CD4-positive, alpha-beta memory T cell (primary cell): ENCODE results near the gene C3orf80. TPM values are rescaled to one million over a fixed set of nuclear protein-coding genes. Genes with fewer than 3 reads are reported as not detected.
"Not testable (repeated sequence)": the region's sequence is repeated elsewhere in the genome, so short reads cannot be mapped to it uniquely, and the experiment has no call there.

Experiments used
- CTCF ChIA-PET: fragments of 350-600 bp; sonication (Branson Sonifier 250); formaldehyde crosslinking; loops from one replicate; lab custom pipeline; 2021; ENCODE audit warnings: inconsistent platforms; ENCODE audit not compliant: partially characterized antibody; lab: Charles Lee
- POLR2A ChIA-PET: fragments of 350-600 bp; sonication (Branson Sonifier 250); formaldehyde crosslinking; loops from one replicate; lab custom pipeline; 2021; ENCODE audit not compliant: partially characterized antibody; lab: Charles Lee
- DNase-seq, 5 donors: peaks; one replicate each; pipeline versions ENCODE4 v3.0.0 to v3.0.0-alpha.2; 2020 to 2022; ENCODE audit warnings: mixed read lengths in 1 of 5
- H3K27ac ChIP-seq: one replicate; pipeline ENCODE4 v1.7.0; 2013; ENCODE audit warnings: low read depth, low read length
- H3K27me3 ChIP-seq: 2 replicates; pipeline ENCODE4 v1.7.0; 2013; ENCODE audit warnings: mild to moderate bottlenecking, low read length, moderate library complexity; ENCODE audit not compliant: insufficient read depth
- H3K36me3 ChIP-seq: 2 replicates; pipeline ENCODE4 v1.7.0; 2013; ENCODE audit warnings: mild to moderate bottlenecking, low read length, moderate library complexity; ENCODE audit not compliant: insufficient read depth
- H3K4me1 ChIP-seq: 2 replicates; pipeline ENCODE4 v1.7.0; 2013; ENCODE audit warnings: mild to moderate bottlenecking, low read length, moderate library complexity; ENCODE audit not compliant: insufficient read depth
- H3K4me3 ChIP-seq, 2 donors: one replicate each; pipeline ENCODE4 v1.7.0; 2013; ENCODE audit warnings: low read length in 2 of 2, mild to moderate bottlenecking in 1 of 2
- H3K9me3 ChIP-seq, 2 donors: one replicate each; pipeline ENCODE4 v1.7.0; 2013; ENCODE audit warnings: low read length in 2 of 2, control low read depth in 1 of 2; ENCODE audit not compliant: control insufficient read depth in 1 of 2
- H3K27ac Mint-ChIP-seq, 7 donors: one replicate each; pipeline ENCODE4 v1.8.0; 2020 to 2021; ENCODE audit warnings: mixed read lengths in 7 of 7, mild to moderate bottlenecking in 6 of 7, inconsistent platforms in 3 of 7, moderate library complexity in 3 of 7
- H3K27me3 Mint-ChIP-seq, 2 donors: one replicate each; pipeline ENCODE4 v1.8.0; 2020 to 2021; ENCODE audit warnings: mixed read lengths in 2 of 2
- H3K36me3 Mint-ChIP-seq, 2 donors: one replicate each; pipeline ENCODE4 v1.8.0; 2020 to 2021; ENCODE audit warnings: mixed read lengths in 2 of 2, inconsistent platforms in 1 of 2, mild to moderate bottlenecking in 1 of 2
- H3K4me1 Mint-ChIP-seq, 4 donors: one replicate each; pipeline ENCODE4 v1.8.0; 2020 to 2021; ENCODE audit warnings: mixed read lengths in 4 of 4, mild to moderate bottlenecking in 1 of 4
- H3K4me3 Mint-ChIP-seq, 8 donors: one replicate each; pipeline ENCODE4 v1.8.0; 2020 to 2021; ENCODE audit warnings: mixed read lengths in 8 of 8, mild to moderate bottlenecking in 7 of 8, moderate library complexity in 6 of 8, inconsistent platforms in 3 of 8
- H3K9me3 Mint-ChIP-seq, 8 donors: one replicate each; pipeline ENCODE4 v1.8.0; 2020 to 2021; ENCODE audit warnings: mixed read lengths in 8 of 8, mild to moderate bottlenecking in 5 of 8, inconsistent platforms in 3 of 8, moderate library complexity in 1 of 8
- intact Hi-C: fragments of 100-400 bp; cut with micrococcal nuclease; formaldehyde crosslinking; loops from one replicate; pipeline ENCODE4 v1.15.1; 2023
- polyA plus RNA-seq, 2 donors: library from polyadenylated mRNA; unstranded; fragments of 300-500 nt; fragmentation: Illumina TruSeq; gene quantifications; one replicate each; pipeline ENCODE4 v1.2.3, GENCODE V29; 2021
- total RNA-seq, 2 experiments: library from RNA; stranded (reverse); gene quantifications; one replicate each; pipeline ENCODE4 v1.2.3, GENCODE V29; 2021

C3orf80 gene
- total RNA-seq (not detected), polyA plus RNA-seq (not detected)

DNA sequence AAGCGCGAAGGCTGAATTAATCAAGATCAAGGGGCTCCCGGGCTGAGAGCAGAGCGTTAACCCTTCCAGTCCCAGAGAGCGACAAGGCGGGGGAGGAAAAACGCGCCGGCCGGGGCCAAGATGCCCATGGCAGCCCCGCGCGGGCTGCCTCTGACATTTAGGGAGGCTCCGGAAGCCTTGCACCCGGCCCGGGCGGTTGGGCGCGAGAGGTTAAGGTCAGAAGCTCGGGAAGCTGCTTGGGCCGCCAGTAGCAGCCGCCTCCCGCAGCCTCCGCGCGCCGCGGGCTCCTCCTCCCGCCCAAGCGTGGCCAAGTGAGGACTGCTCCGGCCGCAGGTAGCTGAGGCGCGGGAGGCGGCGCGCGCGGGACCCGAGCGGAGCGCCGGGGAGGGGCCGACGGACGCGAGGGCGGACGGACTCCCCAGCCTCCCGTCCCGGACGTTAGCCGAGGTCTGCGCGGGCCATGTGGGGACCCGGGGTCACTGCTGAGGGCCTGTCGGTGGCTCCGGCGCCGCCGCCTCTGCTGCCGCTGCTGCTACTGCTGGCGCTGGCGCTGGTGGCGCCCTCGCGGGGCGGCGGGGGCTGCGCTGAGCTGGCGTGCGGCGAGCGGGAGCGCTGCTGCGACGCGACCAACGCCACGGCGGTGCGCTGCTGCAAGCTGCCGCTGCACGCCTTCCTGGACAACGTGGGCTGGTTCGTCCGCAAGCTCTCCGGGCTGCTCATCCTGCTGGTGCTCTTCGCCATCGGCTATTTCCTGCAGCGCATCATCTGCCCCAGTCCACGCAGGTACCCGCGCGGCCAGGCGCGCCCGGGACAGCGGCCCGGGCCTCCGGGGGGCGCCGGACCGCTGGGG, at the start of gene C3orf80:
C3orf80 (plus strand) TSS at position 247 of the 850 bp plus-strand sequence; CDS start at position 461, 214 bp downstream.
- Histone ChIP-seq H3K4me1 (peaks cover 18% of the 10 kb centered on the region), H3K36me3 (no peaks in the 10 kb centered on the region), H3K27me3 (peaks cover 22% of the 10 kb centered on the region), H3K27ac (no peak within 1 kb of the TSS), H3K4me3 (peak within 1 kb of the TSS in 1 of 2 donors; percentile 50), H3K9me3 (no peaks in the 10 kb centered on the region)
- intact Hi-C loops: loop anchor here (5.0 kb wide), 1 partner anchor 177 kb away; no protein-coding TSS in a partner anchor
- Mint-ChIP-seq H3K4me1 (peaks cover 13 to 22% (median 15%) of the 10 kb centered on the region in 4 donors), H3K9me3 (no peaks in the 10 kb centered on the region), H3K27me3 (peaks cover 32 to 51% of the 10 kb centered on the region in 2 donors), H3K4me3 (peak within 1 kb of the TSS; percentile 68 to 87 (median 82)), H3K36me3 (no peaks in the 10 kb centered on the region), H3K27ac (peak within 1 kb of the TSS in 1 of 7 donors; percentile 27)
- POLR2A ChIA-PET: no interaction called here
- CTCF ChIA-PET: interaction anchor here (0.7 to 1.3 kb wide), 2 partner anchors 9 to 11 kb away, joined by 3 to 4 read pairs; no protein-coding TSS in a partner anchor
- DNase-seq: peak in 4 of 5 donors; percentile 28 to 44 (median 36)

DNA sequence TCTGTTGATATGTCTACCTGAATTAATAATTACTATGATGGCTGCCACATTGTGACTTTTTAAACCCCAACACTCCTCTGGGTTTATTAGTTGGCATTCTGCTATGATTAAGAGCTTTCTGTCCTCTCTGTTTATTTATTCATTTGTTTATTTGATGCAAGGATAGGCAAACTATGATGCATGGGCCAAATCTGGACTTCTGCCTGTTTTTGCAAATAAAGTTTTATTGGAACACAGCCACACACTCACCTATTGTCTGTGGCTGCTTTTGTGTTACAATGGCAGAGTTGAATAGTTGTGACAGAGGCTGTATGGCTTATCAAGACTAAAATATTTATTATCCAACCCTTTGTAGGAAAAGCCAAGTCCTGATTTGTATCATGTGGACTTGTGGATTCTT, 48.3 kb upstream of the C3orf80 start:
- no peak for DNase-seq
- H3K4me1 Mint-ChIP-seq: peaks cover 2 to 5% (median 3%) of the 10 kb centered on the region in 4 donors
- peaks cover 0 to 7% (median 1%) of the 10 kb centered on the region in 8 donors for H3K9me3 Mint-ChIP-seq
- H3K27me3 Mint-ChIP-seq: peaks cover 6% of the 10 kb centered on the region in 2 donors
- Histone ChIP-seq H3K4me1 (no peaks in the 10 kb centered on the region), H3K27me3 (no peaks in the 10 kb centered on the region), H3K27ac (no peak overlapping the region), H3K9me3 (no peaks in the 10 kb centered on the region), H3K36me3 (no peaks in the 10 kb centered on the region), H3K4me3 (no peak overlapping the region)
- ChIA-PET POLR2A (no interaction called here), CTCF (no interaction called here)
- H3K4me3 Mint-ChIP-seq: no peak overlapping the region
- H3K36me3 Mint-ChIP-seq: no peaks in the 10 kb centered on the region
- intact Hi-C loops: no loop called here
- no peak overlapping the region for H3K27ac Mint-ChIP-seq

DNA sequence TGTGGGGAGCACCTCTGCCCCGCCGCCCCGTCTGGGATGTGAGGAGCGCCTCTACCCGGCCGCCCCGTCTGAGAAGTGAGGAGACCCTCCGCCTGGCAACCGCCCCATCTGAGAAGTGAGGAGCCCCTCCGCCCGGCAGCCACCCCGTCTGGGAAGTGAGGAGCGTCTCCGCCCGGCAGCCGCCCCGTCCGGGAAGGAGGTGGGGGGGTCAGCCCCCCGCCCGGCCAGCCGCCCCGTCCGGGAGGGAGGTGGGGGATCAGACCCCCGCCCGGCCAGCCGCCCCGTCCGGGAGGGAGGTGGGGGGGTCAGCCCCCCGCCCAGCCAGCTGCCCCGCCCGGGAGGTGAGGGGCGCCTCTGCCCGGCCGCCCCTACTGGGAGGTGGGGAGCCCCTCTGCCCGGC, 46.6 kb upstream of the C3orf80 start:
- DNase-seq, H3K4me3 ChIP-seq, intact Hi-C loops, H3K4me3 Mint-ChIP-seq, H3K9me3 Mint-ChIP-seq, H3K27ac Mint-ChIP-seq, H3K36me3 ChIP-seq, H3K9me3 ChIP-seq, H3K4me1 ChIP-seq, POLR2A ChIA-PET, H3K36me3 Mint-ChIP-seq, H3K27me3 ChIP-seq, H3K27ac ChIP-seq, H3K4me1 Mint-ChIP-seq, H3K27me3 Mint-ChIP-seq, CTCF ChIA-PET: not testable (repeated sequence)

DNA sequence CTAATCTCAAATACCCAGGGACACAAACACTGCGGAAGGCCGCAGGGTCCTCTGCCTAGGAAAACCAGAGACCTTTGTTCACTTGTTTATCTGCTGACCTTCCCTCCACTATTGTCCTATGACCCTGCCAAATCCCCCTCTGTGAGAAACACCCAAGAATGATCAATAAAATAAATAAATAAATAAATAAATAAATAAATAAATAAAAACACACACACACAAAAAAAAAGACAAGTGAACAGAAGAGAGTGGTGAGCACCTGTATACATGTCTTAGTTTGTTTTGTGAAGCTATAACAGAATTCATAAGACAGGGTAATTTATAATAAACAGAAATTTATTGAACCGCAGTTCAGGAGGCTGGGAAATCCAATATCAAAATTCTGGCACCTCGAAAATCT, 45.8 kb upstream of the C3orf80 start:
- H3K27me3 Mint-ChIP-seq, H3K4me3 ChIP-seq, H3K4me3 Mint-ChIP-seq, H3K36me3 Mint-ChIP-seq, H3K4me1 Mint-ChIP-seq, H3K27me3 ChIP-seq, CTCF ChIA-PET, intact Hi-C loops, H3K36me3 ChIP-seq, H3K9me3 Mint-ChIP-seq, H3K27ac ChIP-seq, H3K27ac Mint-ChIP-seq, H3K9me3 ChIP-seq, POLR2A ChIA-PET, DNase-seq, H3K4me1 ChIP-seq: not testable (repeated sequence)

DNA sequence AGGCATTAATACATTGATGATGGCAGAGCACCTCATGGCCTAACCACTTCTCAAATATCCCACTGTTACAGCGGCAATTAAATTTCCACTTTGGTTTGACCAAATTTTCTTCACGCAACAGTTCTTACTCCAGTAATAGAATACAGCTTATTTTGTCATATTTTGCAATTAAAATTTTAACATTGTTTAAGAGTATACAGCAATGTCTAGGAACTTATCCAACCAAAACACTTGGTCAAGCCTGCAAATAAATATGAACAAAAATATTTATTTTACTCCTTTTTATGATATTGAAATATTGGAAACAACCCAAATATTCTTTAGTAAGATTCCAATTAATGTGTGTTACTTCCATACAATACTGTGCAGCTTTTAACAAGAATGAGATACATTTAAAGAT, 45.3 kb upstream of the C3orf80 start:
- Histone ChIP-seq H3K9me3 (no peaks in the 10 kb centered on the region), H3K4me3 (no peak overlapping the region), H3K27ac (no peak overlapping the region), H3K36me3 (no peaks in the 10 kb centered on the region), H3K4me1 (no peaks in the 10 kb centered on the region), H3K27me3 (no peaks in the 10 kb centered on the region)
- intact Hi-C loops: no loop called here
- Mint-ChIP-seq H3K4me1 (no peaks in the 10 kb centered on the region), H3K9me3 (peaks cover 0 to 7% (median 2%) of the 10 kb centered on the region in 8 donors), H3K27me3 (peaks cover 8 to 9% of the 10 kb centered on the region in 2 donors), H3K27ac (no peak overlapping the region), H3K4me3 (no peak overlapping the region), H3K36me3 (no peaks in the 10 kb centered on the region)
- CTCF ChIA-PET: no interaction called here
- no peak for DNase-seq
- POLR2A ChIA-PET: no interaction called here

DNA sequence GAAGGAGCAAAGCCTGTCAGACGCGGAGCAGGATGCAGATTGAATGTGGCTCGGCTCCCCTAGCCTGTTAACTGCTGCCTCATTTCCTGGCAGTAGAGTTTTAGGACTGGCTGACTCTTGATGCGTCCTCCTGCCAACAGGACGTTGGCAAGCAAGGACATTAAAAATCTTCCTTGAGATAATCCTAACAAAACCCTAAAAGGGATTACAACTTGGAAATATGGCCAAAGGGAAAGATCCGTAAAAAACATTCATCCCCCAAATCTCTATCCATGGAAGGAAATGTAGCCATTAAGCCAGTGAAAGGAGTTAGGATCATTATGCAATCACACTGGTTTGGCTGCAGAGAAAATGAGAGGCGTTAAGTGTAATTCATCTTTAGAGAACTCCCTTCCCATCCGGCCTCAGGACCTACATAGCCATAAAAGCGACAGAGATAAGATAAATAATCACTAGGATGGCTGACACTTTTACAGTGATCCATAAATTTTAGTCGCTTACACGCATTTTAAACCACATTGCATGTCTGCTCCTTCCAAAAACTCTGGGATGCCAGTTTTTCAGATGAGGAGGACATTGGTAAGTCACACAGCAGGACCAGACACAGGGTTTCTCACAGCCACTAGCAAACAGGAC, 44.5 kb upstream of the C3orf80 start:
- Histone ChIP-seq H3K36me3 (no peaks in the 10 kb centered on the region), H3K27me3 (no peaks in the 10 kb centered on the region), H3K27ac (no peak overlapping the region), H3K9me3 (no peaks in the 10 kb centered on the region), H3K4me1 (no peaks in the 10 kb centered on the region), H3K4me3 (no peak overlapping the region)
- POLR2A ChIA-PET: no interaction called here
- no peaks in the 10 kb centered on the region for H3K36me3 Mint-ChIP-seq
- no peak for DNase-seq
- H3K27ac Mint-ChIP-seq: no peak overlapping the region
- CTCF ChIA-PET: no interaction called here
- H3K4me3 Mint-ChIP-seq: no peak overlapping the region
- peaks cover 8 to 9% of the 10 kb centered on the region in 2 donors for H3K27me3 Mint-ChIP-seq
- no peaks in the 10 kb centered on the region for H3K4me1 Mint-ChIP-seq
- intact Hi-C loops: no loop called here
- H3K9me3 Mint-ChIP-seq: peaks cover 0 to 7% (median 2%) of the 10 kb centered on the region in 8 donors

DNA sequence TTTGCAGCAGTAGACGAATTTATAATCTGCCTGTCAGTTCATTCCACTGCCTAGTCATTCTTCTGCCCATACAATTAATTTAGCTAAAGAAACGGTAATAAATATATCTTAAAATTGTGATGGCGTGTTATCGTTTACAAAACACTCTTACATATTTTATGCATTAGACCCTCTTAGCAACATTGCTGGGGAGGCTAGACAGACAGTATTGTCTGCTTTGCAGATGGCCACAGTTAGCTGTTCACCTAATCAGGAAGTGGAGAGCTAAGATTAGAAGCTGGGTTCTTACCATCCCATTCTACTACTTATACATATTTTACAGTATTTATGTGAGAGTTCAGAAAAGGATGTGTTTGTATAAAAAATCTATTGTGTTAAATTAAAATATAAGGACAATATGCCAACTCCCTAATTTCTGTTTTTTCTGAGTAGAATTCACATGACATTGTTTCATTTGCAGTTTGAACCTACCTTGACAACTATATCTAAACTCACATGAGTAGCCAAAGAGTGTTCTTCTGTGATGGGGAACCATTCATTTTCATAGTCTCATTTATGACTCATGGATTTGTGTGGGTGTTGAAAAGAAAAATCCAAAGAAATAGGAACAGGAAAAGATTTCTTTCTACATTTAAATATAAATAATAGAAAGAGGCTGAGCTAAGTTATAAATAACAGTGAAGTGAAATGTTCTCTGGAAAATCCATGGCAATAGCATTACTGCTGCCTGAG, 41.7 kb upstream of the C3orf80 start:
- intact Hi-C loops: no loop called here
- H3K9me3 ChIP-seq: no peaks in the 10 kb centered on the region
- no peaks in the 10 kb centered on the region for H3K4me1 Mint-ChIP-seq
- no peak overlapping the region for H3K27ac ChIP-seq
- H3K36me3 Mint-ChIP-seq: no peaks in the 10 kb centered on the region
- no peaks in the 10 kb centered on the region for H3K36me3 ChIP-seq
- no peaks in the 10 kb centered on the region for H3K4me1 ChIP-seq
- ChIA-PET CTCF (no interaction called here), POLR2A (no interaction called here)
- H3K27me3 Mint-ChIP-seq: peaks cover 7 to 9% of the 10 kb centered on the region in 2 donors
- no peaks in the 10 kb centered on the region for H3K27me3 ChIP-seq
- H3K4me3 Mint-ChIP-seq: no peak overlapping the region
- DNase-seq: no peak
- H3K9me3 Mint-ChIP-seq: peaks cover 0 to 3% (median under 1%) of the 10 kb centered on the region in 8 donors
- no peak overlapping the region for H3K4me3 ChIP-seq
- no peak overlapping the region for H3K27ac Mint-ChIP-seq
